Colonic mucosa (tissue), 4 donors: ENCODE measurements around the gene CYP2R1. TPM values are rescaled to one million over a fixed set of nuclear protein-coding genes. Genes with fewer than 3 reads are reported as not detected.

ENCODE experiments used
- DNase-seq: peaks from one replicate; pipeline ENCODE4 v3.0.0-alpha.2; 2020
- H3K27ac ChIP-seq: fragments of 200-600 bp; one replicate; pipeline ENCODE4 v1.8.0; 2021
- H3K27me3 ChIP-seq: fragments of 200-600 bp; one replicate; pipeline ENCODE4 v1.8.0; 2021
- H3K36me3 ChIP-seq: fragments of 200-600 bp; one replicate; pipeline ENCODE4 v1.8.0; 2021
- H3K4me1 ChIP-seq: fragments of 200-600 bp; one replicate; pipeline ENCODE4 v1.8.0; 2021; ENCODE audit warnings: mild to moderate bottlenecking
- H3K4me3 ChIP-seq: fragments of 200-600 bp; one replicate; pipeline ENCODE4 v1.8.0; 2021
- H3K9ac ChIP-seq, 2 donors: one replicate each; pipeline ENCODE4 v1.7.0; 2013; ENCODE audit warnings: control low read depth in 2 of 2, low read depth in 2 of 2, low read length in 2 of 2
- H3K9me3 ChIP-seq: fragments of 200-600 bp; one replicate; pipeline ENCODE4 v1.8.0; 2021
- CTCF ChIP-seq: fragments of 200-600 bp; IDR thresholded peaks from one replicate; pipeline ENCODE4 v1.8.0; 2022; ENCODE audit warnings: antibody characterized with exemption, mild to moderate bottlenecking
- intact Hi-C: fragments of 100-400 bp; cut with DNase I; formaldehyde crosslinking; loops from one replicate; pipeline ENCODE4 v1.14.1; 2022
- total RNA-seq, 2 donors: library from RNA; stranded (reverse); fragmentation: NEBNext Ultra II Directional in 1 of 2; extraction: Animal tissue kit (Norgen Biotek cat#: 25700) in 1 of 2; gene quantifications; one replicate each; pipeline ENCODE4 v1.2.1, GENCODE V29; 2021
- donor health status: healthy.
- donor health status: DM: no; HTN: no; CAD: no.
- donor health status: DM: no; HTN: no; CAD: no.

Gene CYP2R1
- total RNA-seq, 2 donors from 2014 or later, result 11.1 to 17.7 TPM

- no peak for TF ChIP-seq CTCF
- Histone ChIP-seq H3K4me1 (no peaks in the 10 kb centered on the region), H3K9me3 (no peaks in the 10 kb centered on the region), H3K9ac (no peak overlapping the region), H3K36me3 (no peaks in the 10 kb centered on the region), H3K4me3 (no peak overlapping the region), H3K27me3 (no peaks in the 10 kb centered on the region), H3K27ac (no peak overlapping the region)
- intact Hi-C loops, result no loop called here
- no peak for DNase-seq
Observed at GRCh38 chr11:14860511-14860910, 31.5 kb downstream of the CYP2R1 start.

- Histone ChIP-seq H3K27ac (no peak overlapping the region), H3K4me3 (no peak overlapping the region), H3K4me1 (no peaks in the 10 kb centered on the region), H3K9ac (no peak overlapping the region), H3K9me3 (no peaks in the 10 kb centered on the region), H3K27me3 (no peaks in the 10 kb centered on the region), H3K36me3 (no peaks in the 10 kb centered on the region)
- intact Hi-C loops, result no loop called here
- TF ChIP-seq CTCF, result no peak
- no peak for DNase-seq
Observed at GRCh38 chr11:14858404-14858803, 33.6 kb downstream of the CYP2R1 start.

- intact Hi-C loops, result no loop called here
- no peak for TF ChIP-seq CTCF
- H3K9me3 ChIP-seq, result no peaks in the 10 kb centered on the region
Observed at GRCh38 chr11:14857621-14858020, 34.4 kb downstream of the CYP2R1 start.

GRCh38 chr11:14855890-14856289, 36.1 kb downstream of the CYP2R1 start:
- no peak for TF ChIP-seq CTCF
- no peak overlapping the region for H3K9ac ChIP-seq
- H3K27me3 ChIP-seq, result no peaks in the 10 kb centered on the region
- H3K4me3 ChIP-seq, result no peak overlapping the region
- DNase-seq, result no peak
- no peaks in the 10 kb centered on the region for H3K4me1 ChIP-seq
- H3K27ac ChIP-seq, result no peak overlapping the region
- no peaks in the 10 kb centered on the region for H3K9me3 ChIP-seq
- intact Hi-C loops, result no loop called here
- no peaks in the 10 kb centered on the region for H3K36me3 ChIP-seq

More at GRCh38 chr11:14857621-14858020, 34.4 kb downstream of the CYP2R1 start:
- no peaks in the 10 kb centered on the region for H3K27me3 ChIP-seq
- H3K27ac ChIP-seq, result no peak overlapping the region
- H3K4me3 ChIP-seq, result no peak overlapping the region
- H3K4me1 ChIP-seq, result no peaks in the 10 kb centered on the region
- H3K36me3 ChIP-seq, result no peaks in the 10 kb centered on the region
- no peak overlapping the region for H3K9ac ChIP-seq
- no peak for DNase-seq

GRCh38 chr11:14854057-14854456, 38.0 kb downstream of the CYP2R1 start:
- no peak for TF ChIP-seq CTCF
- intact Hi-C loops, result no loop called here
- H3K9me3 ChIP-seq, result no peaks in the 10 kb centered on the region
- no peaks in the 10 kb centered on the region for H3K4me1 ChIP-seq
- no peak overlapping the region for H3K27ac ChIP-seq
- DNase-seq, result no peak
- H3K36me3 ChIP-seq, result no peaks in the 10 kb centered on the region
- no peak overlapping the region for H3K9ac ChIP-seq
- no peaks in the 10 kb centered on the region for H3K27me3 ChIP-seq
- no peak overlapping the region for H3K4me3 ChIP-seq
